HG03520 (cell line): Measurements from ENCODE around the gene DQX1.

Source experiments
- ATAC-seq: cut with Tn5 transposase; IDR thresholded peaks from one replicate; pipeline ENCODE4 v1.9.1; 2021; ENCODE audit warnings: mild to moderate bottlenecking, moderate library complexity; ENCODE audit not compliant: unreplicated experiment

The DQX1 gene

GRCh38 chr2:74554820-74555531 is 28.9 kb upstream of the DQX1 start:
- ATAC-seq: peak; percentile 33

GRCh38 chr2:74553892-74554819 is 28.1 kb upstream of the DQX1 start, which contains the start of the genes DOK1 and LOXL3:
TSS of gene DOK1 (plus strand) at chr2:74554720. CDS start at chr2:74554755, 35 bp downstream.
TSS of gene LOXL3 (minus strand) at chr2:74553942. CDS start at chr2:74552634, 1,308 bp downstream.
- peak; percentile 43 for ATAC-seq

- ATAC-seq: no peak
Observed at GRCh38 chr2:74552914-74553811, 27.1 kb upstream of the DQX1 start.

GRCh38 chr2:74551942-74552913 is 26.2 kb upstream of the DQX1 start:
- ATAC-seq: no peak

GRCh38 chr2:74551530-74551929 is 25.5 kb upstream of the DQX1 start:
- ATAC-seq: no peak

GRCh38 chr2:74550231-74550630 is 24.2 kb upstream of the DQX1 start:
- ATAC-seq: no peak

GRCh38 chr2:74548900-74549826 is 23.1 kb upstream of the DQX1 start:
- ATAC-seq: no peak

GRCh38 chr2:74548285-74548899 is 22.4 kb upstream of the DQX1 start:
- ATAC-seq: no peak

GRCh38 chr2:74546004-74546403 is 20.0 kb upstream of the DQX1 start:
- ATAC-seq: no peak

- no peak for ATAC-seq
Observed at GRCh38 chr2:74544634-74545033, 18.6 kb upstream of the DQX1 start.

GRCh38 chr2:74542978-74543377 is 16.9 kb upstream of the DQX1 start:
- ATAC-seq: no peak

GRCh38 chr2:74540291-74540690 is 14.3 kb upstream of the DQX1 start:
- ATAC-seq: no peak

- no peak for ATAC-seq
Observed at GRCh38 chr2:74538881-74539339, 12.9 kb upstream of the DQX1 start.

- no peak for ATAC-seq
Observed at GRCh38 chr2:74537140-74537539, 11.1 kb upstream of the DQX1 start.

GRCh38 chr2:74536166-74536950 is 10.3 kb upstream of the DQX1 start:
- ATAC-seq: no peak

- ATAC-seq: no peak
Observed at GRCh38 chr2:74535440-74535965, 9.5 kb upstream of the DQX1 start.

GRCh38 chr2:74534411-74534810 is 8.4 kb upstream of the DQX1 start:
- no peak for ATAC-seq
